DMS153 treated with DMSO at 0.1 percent for 48 hours (cell line): Measurements from ENCODE around the gene GNAI3.
"Not testable (repeated sequence)": the region's sequence is repeated elsewhere in the genome, so short reads cannot be mapped to it uniquely, and the experiment has no call there.

Experiments
- DNase-seq: peaks from one replicate; lab custom pipeline; 2025; ENCODE audit not compliant: unreplicated experiment; lab: John Stamatoyannopoulos, UW

GNAI3 gene

DNA sequence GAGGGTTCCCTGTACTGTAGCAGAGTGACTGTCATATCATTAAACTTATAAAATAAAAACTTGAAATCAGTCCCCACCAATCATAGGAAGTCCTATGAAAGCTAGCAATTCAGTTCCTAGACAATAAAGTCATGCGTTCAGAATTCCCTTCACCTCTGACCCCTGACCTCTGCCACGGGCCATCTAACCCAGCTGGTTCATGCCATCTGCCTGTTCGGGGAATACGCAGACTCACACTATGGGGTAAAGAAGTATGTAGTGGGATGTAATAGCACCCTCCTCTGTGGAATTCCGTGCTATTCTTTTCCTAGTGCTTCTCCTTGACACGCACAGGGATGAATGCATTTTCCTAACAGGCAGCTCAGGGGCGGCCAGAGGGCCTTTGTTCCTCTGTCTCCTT lies 109.6 kb downstream of the GNAI3 start:
- no peak for DNase-seq

DNA sequence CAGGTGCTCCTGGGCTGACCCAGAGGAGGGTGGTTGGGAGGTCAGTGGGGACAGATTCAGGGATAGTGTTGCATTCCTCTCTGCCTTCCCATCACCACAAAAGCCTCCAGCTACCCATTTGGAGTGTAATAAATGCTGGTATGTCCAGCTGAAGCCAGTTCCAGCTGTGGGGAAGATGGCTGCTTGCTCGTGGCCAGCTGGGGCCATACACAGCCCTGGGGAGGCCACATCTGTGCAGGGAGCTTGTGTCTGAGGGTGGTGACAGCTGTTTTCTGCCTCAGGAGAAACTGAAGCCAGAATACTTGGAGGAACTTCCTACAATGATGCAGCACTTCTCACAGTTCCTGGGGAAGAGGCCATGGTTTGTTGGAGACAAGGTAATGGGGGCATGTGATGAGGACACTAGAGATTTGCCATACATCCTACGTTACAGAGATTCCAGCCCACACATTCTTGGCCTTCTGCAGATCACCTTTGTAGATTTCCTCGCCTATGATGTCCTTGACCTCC lies 110.2 kb downstream of the GNAI3 start:
- DNase-seq: no peak

DNA sequence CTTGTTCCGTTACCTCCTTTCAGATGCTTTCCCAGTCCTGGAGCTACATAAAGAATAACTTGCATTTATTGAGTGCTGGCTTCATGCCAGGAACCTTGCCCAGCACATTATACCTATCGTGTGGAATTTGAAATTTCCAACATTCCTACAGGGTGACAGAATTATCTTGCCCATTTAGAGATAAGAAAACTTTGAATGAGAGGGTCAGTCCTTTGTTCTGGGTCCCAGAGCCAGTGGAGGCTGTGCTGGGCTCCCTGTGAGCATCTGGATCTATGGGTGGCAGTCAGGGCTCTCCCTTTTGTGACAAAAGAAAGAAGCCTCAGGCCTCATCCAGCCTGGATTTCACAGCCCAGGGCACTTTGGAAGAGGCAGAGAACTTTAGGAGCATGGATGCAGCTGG lies 110.7 kb downstream of the GNAI3 start:
- no peak for DNase-seq

- DNase-seq: no peak
These were observed 111.7 kb downstream of the GNAI3 start for GRCh38 chr1:109659997-109660690.

DNA sequence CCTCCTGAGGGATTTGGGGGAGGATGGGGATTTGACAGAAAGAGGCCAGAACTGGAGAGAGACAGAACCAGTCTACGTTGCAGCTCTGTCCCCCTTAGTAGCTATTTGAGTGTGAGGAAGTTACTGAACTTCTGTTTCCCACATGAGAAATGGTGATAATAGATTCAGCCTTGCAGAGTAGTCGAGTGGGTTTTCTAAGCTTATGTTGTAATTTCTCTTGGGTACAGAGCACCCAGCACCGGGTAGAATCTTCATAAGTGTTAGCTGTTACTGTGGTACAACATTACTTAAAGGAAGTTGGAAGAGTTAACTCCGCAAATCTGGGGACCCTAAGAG lies 112.2 kb downstream of the GNAI3 start:
- DNase-seq: not testable (repeated sequence)

DNA sequence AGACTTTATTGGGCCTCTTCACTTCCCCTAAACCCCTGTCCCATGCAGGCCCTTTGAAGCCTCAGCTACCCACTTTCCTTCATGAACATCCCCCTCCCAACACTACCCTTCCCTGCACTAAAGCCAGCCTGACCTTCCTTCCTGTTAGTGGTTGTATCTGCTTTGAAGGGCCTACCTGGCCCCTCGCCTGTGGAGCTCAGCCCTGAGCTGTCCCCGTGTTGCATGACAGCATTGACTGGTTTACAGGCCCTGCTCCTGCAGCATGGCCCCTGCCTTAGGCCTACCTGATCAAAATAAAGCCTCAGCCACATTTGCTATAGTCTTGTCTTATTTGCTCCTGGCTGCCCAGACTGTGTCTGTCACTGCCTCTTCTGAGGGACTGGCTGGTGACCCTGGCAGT lies 113.0 kb downstream of the GNAI3 start:
- no peak for DNase-seq

DNA sequence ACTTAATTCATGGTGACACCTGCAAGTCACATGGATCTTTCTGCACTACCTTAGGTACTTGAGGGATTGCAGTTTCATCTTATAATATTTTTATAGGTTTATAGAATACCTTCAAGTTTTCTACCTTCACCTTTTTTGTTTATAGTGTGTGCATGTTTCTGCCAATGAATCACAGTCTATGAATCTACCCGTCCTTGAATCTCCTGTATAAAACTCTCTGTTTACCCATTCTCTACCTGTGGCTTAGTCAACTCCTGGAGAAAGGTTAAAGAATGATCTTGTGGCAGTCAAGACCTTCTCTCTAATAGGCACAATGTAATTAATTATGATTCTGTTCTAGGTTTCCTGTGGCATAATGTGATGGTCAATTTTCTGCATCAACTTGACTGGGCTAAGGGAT lies 116.3 kb downstream of the GNAI3 start:
- no peak for DNase-seq

DNA sequence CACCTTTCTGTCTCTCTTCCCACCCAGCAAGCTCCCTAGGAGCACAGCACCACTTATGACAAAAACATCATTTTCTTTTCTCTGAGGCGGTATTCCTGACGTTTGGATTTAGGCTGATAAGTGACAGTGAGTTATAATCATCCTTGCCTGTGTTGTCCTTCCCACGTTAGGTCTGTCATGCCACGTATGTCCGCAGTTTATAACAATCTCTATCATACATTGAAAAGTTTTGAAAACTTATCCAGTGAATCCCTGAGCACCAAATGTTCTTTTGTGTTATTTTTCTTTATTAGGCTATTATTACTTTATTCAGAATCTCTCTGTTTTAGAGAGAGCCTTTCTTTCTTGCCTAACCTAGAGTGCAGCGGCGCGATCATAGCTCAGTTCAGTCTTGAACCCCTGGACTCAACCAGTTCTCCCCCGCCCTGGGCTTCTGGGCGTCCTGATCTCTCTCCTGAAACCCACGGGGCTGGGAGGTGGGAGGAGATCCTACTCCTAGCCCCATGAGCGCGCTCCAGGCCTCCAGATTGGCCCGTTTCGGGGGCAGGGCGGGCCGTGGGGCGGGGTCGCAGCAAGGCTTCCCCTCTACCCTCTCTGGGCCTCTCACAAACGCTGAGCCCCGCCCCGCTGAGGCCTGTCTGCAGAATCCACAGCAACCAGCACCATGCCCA lies 119.2 kb downstream of the GNAI3 start, which contains the start of gene GSTM2:
Gene GSTM2 (plus strand): TSS at position 606 of the 671 bp plus-strand sequence. CDS start 59 bp downstream, at position 665.
- no peak for DNase-seq
